Measurements from ENCODE around the gene SEC14L1. TPM values are rescaled to one million over a fixed set of nuclear protein-coding genes. Genes with fewer than 3 reads are reported as not detected.
"Not testable (repeated sequence)": the region's sequence is repeated elsewhere in the genome, so short reads cannot be mapped to it uniquely, and the experiment has no call there.

Gene SEC14L1
- total RNA-seq, 1 donor from 2014 or later: 44.3 TPM

GRCh38 chr17:77099997-77100396 is 40.8 kb upstream of the SEC14L1 start:
- DNase-seq (ENCODE audit: low read depth): no peak
- no peak overlapping the region for H3K4me3 ChIP-seq (ENCODE audit: low read depth, low read length)
- no peak for TF ChIP-seq CTCF (conservative IDR thresholded peaks at IDR 0.05; ENCODE audit: low read depth, low read length)

- no peak overlapping the region for H3K4me3 ChIP-seq (ENCODE audit: low read depth, low read length)
- peak; percentile 52 for DNase-seq (ENCODE audit: low read depth)
- no peak for TF ChIP-seq CTCF (conservative IDR thresholded peaks at IDR 0.05; ENCODE audit: low read depth, low read length)
Observed at GRCh38 chr17:77101521-77102410, 39.0 kb upstream of the SEC14L1 start.

- not testable (repeated sequence) for DNase-seq (ENCODE audit: low read depth); H3K4me3 ChIP-seq (ENCODE audit: low read depth, low read length)
Observed at GRCh38 chr17:77102411-77103134, 38.2 kb upstream of the SEC14L1 start.

GRCh38 chr17:77105706-77106105 is 35.1 kb upstream of the SEC14L1 start:
- no peak overlapping the region for H3K4me3 ChIP-seq (ENCODE audit: low read depth, low read length)
- no peak for DNase-seq (ENCODE audit: low read depth)
- TF ChIP-seq CTCF (conservative IDR thresholded peaks at IDR 0.05; ENCODE audit: low read depth, low read length): no peak

GRCh38 chr17:77106874-77107358 is 33.9 kb upstream of the SEC14L1 start:
- no peak for DNase-seq (ENCODE audit: low read depth)
- no peak for TF ChIP-seq CTCF (conservative IDR thresholded peaks at IDR 0.05; ENCODE audit: low read depth, low read length)
- H3K4me3 ChIP-seq (ENCODE audit: low read depth, low read length): no peak overlapping the region

- H3K4me3 ChIP-seq (ENCODE audit: low read depth, low read length): no peak overlapping the region
- no peak for DNase-seq (ENCODE audit: low read depth)
- no peak for TF ChIP-seq CTCF (conservative IDR thresholded peaks at IDR 0.05; ENCODE audit: low read depth, low read length)
Observed at GRCh38 chr17:77107506-77108433, 33.0 kb upstream of the SEC14L1 start.
